Cardiac fibroblast (primary cell): ENCODE results near the gene NNT.

Experiments used
- DNase-seq, 2 donors: peaks; one replicate each; pipeline versions ENCODE4 v3.0.0 to v3.0.0-alpha.2; 2010; ENCODE audit warnings: low read depth in 2 of 2
- H3K4me3 ChIP-seq, 2 donors: replicated peaks in 1 of 2; 1 replicate in 1 of 2; 2 replicates in 1 of 2; pipeline ENCODE4 v1.5.1; 2011; ENCODE audit warnings: low read depth in 2 of 2, low read length in 2 of 2, mild to moderate bottlenecking in 2 of 2, moderate library complexity in 1 of 2
- TF ChIP-seq, protein P1 (sequence below): IDR thresholded peaks from one replicate; pipeline ENCODE4 v1.5.1; 2011; ENCODE audit warnings: low read depth, mild to moderate bottlenecking, low read length, inconsistent platforms

Gene NNT

DNA sequence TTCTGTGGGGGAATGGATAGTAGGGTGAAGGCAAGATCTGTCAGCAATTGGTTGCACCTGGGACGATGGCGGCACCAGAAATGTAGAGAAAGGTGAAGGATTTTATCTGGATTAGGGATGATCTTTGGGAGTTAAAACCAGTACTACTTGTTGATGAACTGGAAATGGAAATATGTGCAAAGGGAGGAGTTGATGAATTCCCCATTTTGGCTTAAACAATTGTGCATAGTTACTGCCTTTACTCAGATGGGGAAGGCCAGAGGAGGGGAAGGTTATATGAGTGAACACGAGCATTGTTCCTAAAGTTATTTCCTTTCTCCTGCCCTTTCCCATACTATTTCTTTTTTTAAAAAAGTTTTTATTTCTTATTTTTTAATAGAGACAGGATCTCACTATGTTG, 19.1 kb downstream of the NNT start:
- H3K4me3 ChIP-seq, result no peak overlapping the region
- DNase-seq, result no peak
- TF ChIP-seq, protein P1, sequence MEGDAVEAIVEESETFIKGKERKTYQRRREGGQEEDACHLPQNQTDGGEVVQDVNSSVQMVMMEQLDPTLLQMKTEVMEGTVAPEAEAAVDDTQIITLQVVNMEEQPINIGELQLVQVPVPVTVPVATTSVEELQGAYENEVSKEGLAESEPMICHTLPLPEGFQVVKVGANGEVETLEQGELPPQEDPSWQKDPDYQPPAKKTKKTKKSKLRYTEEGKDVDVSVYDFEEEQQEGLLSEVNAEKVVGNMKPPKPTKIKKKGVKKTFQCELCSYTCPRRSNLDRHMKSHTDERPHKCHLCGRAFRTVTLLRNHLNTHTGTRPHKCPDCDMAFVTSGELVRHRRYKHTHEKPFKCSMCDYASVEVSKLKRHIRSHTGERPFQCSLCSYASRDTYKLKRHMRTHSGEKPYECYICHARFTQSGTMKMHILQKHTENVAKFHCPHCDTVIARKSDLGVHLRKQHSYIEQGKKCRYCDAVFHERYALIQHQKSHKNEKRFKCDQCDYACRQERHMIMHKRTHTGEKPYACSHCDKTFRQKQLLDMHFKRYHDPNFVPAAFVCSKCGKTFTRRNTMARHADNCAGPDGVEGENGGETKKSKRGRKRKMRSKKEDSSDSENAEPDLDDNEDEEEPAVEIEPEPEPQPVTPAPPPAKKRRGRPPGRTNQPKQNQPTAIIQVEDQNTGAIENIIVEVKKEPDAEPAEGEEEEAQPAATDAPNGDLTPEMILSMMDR, result no peak

DNA sequence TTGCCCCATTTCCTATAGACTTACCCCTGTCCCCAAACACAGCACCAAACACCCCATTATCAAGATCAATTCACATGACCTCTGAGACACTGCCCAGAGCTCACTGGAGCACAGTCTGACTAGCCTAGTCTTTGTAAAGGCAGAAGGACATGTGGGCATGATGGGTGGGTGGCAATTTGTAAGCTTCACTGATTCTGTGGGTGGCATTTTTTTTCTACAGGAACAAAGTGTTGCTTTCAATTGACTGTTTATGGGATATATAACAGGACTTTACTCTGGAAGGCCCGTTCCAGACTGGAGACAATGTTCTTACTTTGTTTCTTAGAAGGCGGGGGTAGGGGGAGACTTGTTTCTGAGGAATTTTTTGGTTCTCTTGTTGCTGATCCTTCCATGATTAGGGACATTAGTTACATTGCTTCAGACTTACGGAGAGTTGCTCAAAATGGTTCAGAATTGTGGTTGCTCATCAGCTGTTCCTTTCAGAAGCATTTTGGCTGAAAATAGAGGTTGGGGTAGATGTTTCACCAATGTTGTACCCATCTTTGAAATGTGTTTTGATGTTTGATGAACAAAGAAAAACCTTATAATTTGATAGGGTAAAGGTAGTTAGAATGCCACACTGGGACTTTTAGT, 20.2 kb downstream of the NNT start:
- no peak overlapping the region for H3K4me3 ChIP-seq
- no peak for DNase-seq
- TF ChIP-seq, protein P1, result no peak

DNA sequence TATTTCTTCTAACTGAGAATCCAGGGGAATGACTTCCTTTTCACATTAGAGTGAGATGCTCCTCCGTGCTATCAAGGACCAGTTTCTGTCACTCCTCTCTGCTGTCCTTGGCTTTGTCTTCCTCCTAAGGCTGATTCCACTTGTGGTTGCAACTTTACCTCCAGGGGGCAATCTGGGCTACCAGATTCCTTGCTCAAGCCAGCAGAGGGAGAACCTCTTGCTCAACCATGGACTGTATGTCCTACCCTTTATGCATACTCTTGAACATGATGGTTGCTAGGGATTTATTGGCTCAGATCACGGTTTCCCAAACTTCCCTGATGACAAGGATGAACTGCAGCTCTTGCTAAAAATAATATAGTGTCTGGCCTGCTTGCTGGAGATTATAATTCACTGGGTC, 24.0 kb downstream of the NNT start:
- H3K4me3 ChIP-seq, result no peak overlapping the region
- TF ChIP-seq, protein P1, result peak; percentile 88
- DNase-seq, result peak; percentile 70 to 84

DNA sequence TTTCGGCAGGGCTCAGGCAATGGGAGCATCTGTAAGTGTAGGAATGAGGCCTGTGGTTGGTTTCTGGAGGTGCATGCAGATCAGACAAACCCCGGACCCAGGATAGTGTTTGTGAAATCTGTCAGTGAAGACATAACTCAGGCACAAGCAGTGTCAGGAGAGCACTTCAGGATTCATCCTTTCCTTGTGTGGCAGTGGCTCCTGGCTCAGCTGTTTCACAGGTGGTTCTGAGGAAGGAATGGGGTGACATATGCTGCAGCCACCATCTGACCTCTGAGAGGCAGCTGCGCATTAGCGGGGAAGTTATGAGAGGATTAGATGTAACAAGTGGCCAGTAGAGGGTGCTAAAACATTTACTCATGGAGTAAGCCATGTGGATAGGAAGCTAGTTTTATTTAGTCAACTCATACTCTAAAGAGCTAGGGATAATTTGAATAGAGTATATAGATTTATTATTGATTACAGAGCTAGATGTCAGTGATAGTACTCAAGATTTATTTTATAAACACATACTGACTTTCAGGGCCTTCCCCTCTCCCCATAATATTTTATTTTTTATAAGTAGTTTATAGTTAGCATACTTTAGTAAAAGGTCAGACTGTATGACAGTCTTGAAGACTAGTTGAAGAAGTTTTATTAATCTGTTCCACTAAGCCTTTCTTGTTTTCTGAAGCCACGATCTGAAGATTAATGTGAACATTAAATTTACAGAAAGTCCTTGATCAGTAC, 28.4 kb downstream of the NNT start:
- TF ChIP-seq, protein P1, result peak; percentile 60

DNA sequence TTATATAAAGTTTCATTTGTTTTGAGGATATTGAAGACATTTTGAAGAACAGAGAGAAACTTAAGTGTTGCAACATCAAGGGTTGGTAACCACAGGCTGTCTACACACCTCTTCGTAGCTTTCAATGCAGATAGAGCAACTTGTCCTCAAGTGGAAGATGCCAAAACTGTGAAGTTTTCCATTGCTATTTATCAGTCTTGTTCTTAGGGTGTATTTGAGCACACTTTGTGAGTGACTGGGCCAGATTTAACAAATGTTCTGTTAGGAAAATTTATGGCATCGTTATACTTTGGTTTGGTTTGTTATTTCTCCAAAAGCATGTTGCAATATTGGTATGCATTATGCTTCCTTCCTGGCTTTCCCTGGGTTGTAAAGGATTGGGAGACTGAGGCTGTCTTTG, 31.6 kb downstream of the NNT start:
- no peak overlapping the region for H3K4me3 ChIP-seq
- TF ChIP-seq, protein P1, result no peak
- DNase-seq, result no peak

More for the DNA sequence above, 28.4 kb downstream of the NNT start:
- peak; percentile 86 to 90 for DNase-seq
- no peak overlapping the region for H3K4me3 ChIP-seq

DNA sequence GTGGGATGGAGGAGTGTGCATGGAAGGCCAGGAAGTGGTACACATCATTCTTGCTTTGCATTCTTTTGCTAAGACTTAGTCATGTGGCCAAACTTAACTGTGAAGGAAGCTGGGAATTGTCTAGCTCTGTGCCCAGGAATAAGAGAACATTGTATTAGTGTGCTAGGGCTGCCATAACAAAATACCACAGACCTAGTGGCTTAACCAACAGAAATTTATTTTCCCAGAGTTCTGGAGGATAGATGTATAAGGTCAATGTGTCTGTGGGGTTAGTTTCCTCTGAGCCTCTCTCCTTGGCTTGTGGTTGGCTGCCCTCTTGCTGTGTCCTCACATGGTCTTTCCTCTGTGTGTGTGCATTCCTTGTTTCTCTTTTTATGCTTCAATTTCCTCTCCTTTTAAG, 32.4 kb downstream of the NNT start:
- H3K4me3 ChIP-seq, result no peak overlapping the region
- TF ChIP-seq, protein P1, result no peak
- peak in 1 of 2 donors; percentile 33 for DNase-seq
